Osteocyte (in vitro differentiated cells): ENCODE measurements around the gene STPG1. TPM values are rescaled to one million over a fixed set of nuclear protein-coding genes. Genes with fewer than 3 reads are reported as not detected.

ENCODE experiments used
- DNase-seq: peaks from one replicate; pipeline ENCODE4 v3.0.0; 2021; ENCODE audit warnings: mixed read lengths; ENCODE audit not compliant: unreplicated experiment; ENCODE audit errors: extremely low spot score
- H3K27ac Mint-ChIP-seq: one replicate; pipeline ENCODE4 v1.8.0; 2021; ENCODE audit warnings: mild to moderate bottlenecking, mixed read lengths; ENCODE audit not compliant: unreplicated experiment
- H3K27me3 Mint-ChIP-seq: one replicate; pipeline ENCODE4 v1.8.0; 2021; ENCODE audit warnings: mixed read lengths; ENCODE audit not compliant: unreplicated experiment
- H3K36me3 Mint-ChIP-seq: one replicate; pipeline ENCODE4 v1.8.0; 2021; ENCODE audit warnings: mixed read lengths; ENCODE audit not compliant: unreplicated experiment
- H3K4me1 Mint-ChIP-seq: one replicate; pipeline ENCODE4 v1.8.0; 2021; ENCODE audit warnings: mixed read lengths; ENCODE audit not compliant: unreplicated experiment
- H3K4me3 Mint-ChIP-seq: one replicate; pipeline ENCODE4 v1.8.0; 2021; ENCODE audit warnings: mild to moderate bottlenecking, moderate library complexity, mixed read lengths; ENCODE audit not compliant: unreplicated experiment
- H3K9me3 Mint-ChIP-seq: one replicate; pipeline ENCODE4 v1.8.0; 2021; ENCODE audit warnings: mixed read lengths; ENCODE audit not compliant: unreplicated experiment
- CTCF ChIP-seq: fragments of 200-600 bp; sonication (generic); IDR thresholded peaks from 2 replicates; pipeline ENCODE4 v1.5.0; 2021; ENCODE audit warnings: antibody characterized with exemption, mild to moderate bottlenecking, moderate library complexity
- total RNA-seq: library from RNA; stranded (reverse); gene quantifications from 2 replicates; pipeline ENCODE4 v1.2.1, GENCODE V29; 2021

Gene STPG1
- total RNA-seq, 1 donor from 2014 or later = 5.3 TPM

GRCh38 chr1:24339996-24340395 is 73.6 kb downstream of the STPG1 start:
- Mint-ChIP-seq H3K4me3 (no peak overlapping the region), H3K4me1 (peaks cover 24% of the 10 kb centered on the region), H3K27ac (no peak overlapping the region), H3K36me3 (no peaks in the 10 kb centered on the region), H3K9me3 (no peaks in the 10 kb centered on the region), H3K27me3 (no peaks in the 10 kb centered on the region)
- DNase-seq = no peak
- TF ChIP-seq CTCF = no peak

GRCh38 chr1:24338447-24338846 is 75.1 kb downstream of the STPG1 start:
- no peak for DNase-seq
- no peaks in the 10 kb centered on the region for H3K36me3 Mint-ChIP-seq
- H3K27me3 Mint-ChIP-seq = no peaks in the 10 kb centered on the region
- no peak overlapping the region for H3K27ac Mint-ChIP-seq
- H3K4me1 Mint-ChIP-seq = peaks cover 29% of the 10 kb centered on the region
- no peak overlapping the region for H3K4me3 Mint-ChIP-seq
- no peak for TF ChIP-seq CTCF
- no peaks in the 10 kb centered on the region for H3K9me3 Mint-ChIP-seq

GRCh38 chr1:24337455-24337854 is 76.1 kb downstream of the STPG1 start:
- no peak for DNase-seq
- no peak overlapping the region for H3K27ac Mint-ChIP-seq
- H3K36me3 Mint-ChIP-seq = no peaks in the 10 kb centered on the region
- peaks cover 29% of the 10 kb centered on the region for H3K4me1 Mint-ChIP-seq
- no peaks in the 10 kb centered on the region for H3K9me3 Mint-ChIP-seq
- H3K27me3 Mint-ChIP-seq = no peaks in the 10 kb centered on the region
- TF ChIP-seq CTCF = no peak
- no peak overlapping the region for H3K4me3 Mint-ChIP-seq

- Mint-ChIP-seq H3K4me1 (peaks cover 28% of the 10 kb centered on the region), H3K36me3 (no peaks in the 10 kb centered on the region), H3K4me3 (no peak overlapping the region), H3K27me3 (no peaks in the 10 kb centered on the region), H3K27ac (peak overlapping the region; percentile 54), H3K9me3 (no peaks in the 10 kb centered on the region)
- no peak for DNase-seq
- no peak for TF ChIP-seq CTCF
Measured at GRCh38 chr1:24336075-24336474, 77.5 kb downstream of the STPG1 start.

GRCh38 chr1:24331961-24332673 is 81.5 kb downstream of the STPG1 start:
- Mint-ChIP-seq H3K27ac (no peak overlapping the region), H3K4me1 (peaks cover 36% of the 10 kb centered on the region), H3K36me3 (no peaks in the 10 kb centered on the region), H3K9me3 (no peaks in the 10 kb centered on the region), H3K27me3 (no peaks in the 10 kb centered on the region), H3K4me3 (no peak overlapping the region)
- no peak for TF ChIP-seq CTCF
- no peak for DNase-seq
